Natural killer cell (primary cell): Measurements from ENCODE around the gene KCNC1. TPM values are rescaled to one million over a fixed set of nuclear protein-coding genes. Genes with fewer than 3 reads are reported as not detected.

Experiments used
- ATAC-seq, 3 donors: fragments of 150-1000 bp in 2 of 3; fragments of 200-7000 bp in 1 of 3; cut with Tn5 transposase; 1 replicate in 1 of 3; 2 replicates in 2 of 3; pipeline ENCODE4 v1.10.0; 2021; ENCODE audit warnings: mild to moderate bottlenecking in 2 of 3, moderate library complexity in 2 of 3
- DNase-seq, 2 donors: peaks; one replicate each; pipeline versions ENCODE4 v3.0.0 to v3.0.0-alpha.2; 2013 to 2021; ENCODE audit warnings: mixed read lengths in 1 of 2
- H3K27ac ChIP-seq: one replicate; pipeline ENCODE4 v1.5.1; 2013; ENCODE audit warnings: mild to moderate bottlenecking, low read length
- H3K27me3 ChIP-seq: one replicate; pipeline ENCODE4 v1.6.1; 2013; ENCODE audit warnings: low read length; ENCODE audit not compliant: control insufficient read depth, insufficient read depth
- H3K36me3 ChIP-seq: one replicate; pipeline ENCODE4 v1.6.1; 2013; ENCODE audit warnings: low read length; ENCODE audit not compliant: control insufficient read depth, insufficient read depth
- H3K4me1 ChIP-seq: one replicate; pipeline ENCODE4 v1.6.1; 2013; ENCODE audit warnings: low read length; ENCODE audit not compliant: control insufficient read depth, insufficient read depth
- H3K4me3 ChIP-seq: one replicate; pipeline ENCODE4 v1.5.1; 2013; ENCODE audit warnings: low read length
- H3K9me3 ChIP-seq: one replicate; pipeline ENCODE4 v1.6.1; 2013; ENCODE audit warnings: low read length; ENCODE audit not compliant: control insufficient read depth, insufficient read depth
- H3K27ac Mint-ChIP-seq, 2 donors: one replicate each; pipeline ENCODE4 v1.8.0; 2022; ENCODE audit warnings: mild to moderate bottlenecking in 2 of 2, mixed read lengths in 2 of 2, moderate library complexity in 1 of 2
- H3K27me3 Mint-ChIP-seq, 2 donors: one replicate each; pipeline ENCODE4 v1.8.0; 2022; ENCODE audit warnings: low read depth in 2 of 2, mixed read lengths in 2 of 2
- H3K36me3 Mint-ChIP-seq: one replicate; pipeline ENCODE4 v1.8.0; 2022; ENCODE audit warnings: mixed read lengths
- H3K4me1 Mint-ChIP-seq, 2 donors: one replicate each; pipeline ENCODE4 v1.8.0; 2022; ENCODE audit warnings: mixed read lengths in 2 of 2
- H3K4me3 Mint-ChIP-seq: one replicate; pipeline ENCODE4 v1.8.0; 2022; ENCODE audit warnings: mild to moderate bottlenecking, moderate library complexity, mixed read lengths
- H3K9me3 Mint-ChIP-seq, 2 donors: one replicate each; pipeline ENCODE4 v1.8.0; 2022; ENCODE audit warnings: mixed read lengths in 2 of 2
- WGBS: methylation state at CpG from one replicate; pipeline ENCODE4 v1.1.7; 2013; ENCODE audit warnings: missing lambda C conversion rate; ENCODE audit not compliant: insufficient coverage; 5-methylcytosine and 5-hydroxymethylcytosine counted together
- intact Hi-C: fragments of 100-400 bp; cut with micrococcal nuclease; formaldehyde crosslinking; loops from one replicate; pipeline ENCODE4 v1.14.2; 2022
- total RNA-seq, 4 donors: library from RNA; stranded (reverse); fragments of 120-200 nt in 1 of 4; gene quantifications; one replicate each; pipeline versions ENCODE4 v1.2.3 to v1.2.4, GENCODE V29; 2013 to 2022
- TF ChIP-seq, protein P1 (sequence below): fragments of 200-600 bp; IDR thresholded peaks from one replicate; pipeline ENCODE4 v1.8.0; 2022; ENCODE audit warnings: antibody characterized with exemption

Gene KCNC1
- total RNA-seq, 3 donors from 2014 or later (not counting 1 experiment from before 2014, with no cell fraction given): not detected

DNA sequence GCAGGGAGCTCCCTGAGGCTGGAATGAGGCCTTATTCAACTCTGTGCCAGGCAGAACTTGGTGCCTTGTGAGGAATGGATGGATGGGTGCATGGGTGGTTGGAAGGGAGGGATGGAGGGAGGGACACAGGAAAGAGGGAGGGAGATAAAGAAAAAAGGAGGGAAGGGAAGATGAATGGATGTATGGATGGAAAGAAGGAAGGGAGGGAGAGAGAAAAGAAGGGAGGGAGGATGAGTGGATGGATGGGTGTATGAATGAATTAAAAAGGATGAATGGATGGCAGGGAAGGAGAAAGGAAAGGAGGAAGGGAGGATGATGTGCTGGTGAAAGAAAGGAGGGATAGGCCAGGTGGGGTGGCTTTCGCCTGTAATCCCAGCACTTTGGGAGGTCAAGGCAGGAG, 34.6 kb downstream of the KCNC1 start:
- Histone ChIP-seq H3K9me3 (no peaks in the 10 kb centered on the region), H3K4me3 (no peak overlapping the region), H3K27me3 (no peaks in the 10 kb centered on the region), H3K36me3 (no peaks in the 10 kb centered on the region), H3K4me1 (no peaks in the 10 kb centered on the region), H3K27ac (no peak overlapping the region)
- H3K9me3 Mint-ChIP-seq: no peaks in the 10 kb centered on the region
- H3K27ac Mint-ChIP-seq: no peak overlapping the region
- H3K36me3 Mint-ChIP-seq: no peaks in the 10 kb centered on the region
- DNase-seq (no peak), ATAC-seq (no peak)
- no peak overlapping the region for H3K4me3 Mint-ChIP-seq
- H3K27me3 Mint-ChIP-seq: no peaks in the 10 kb centered on the region
- WGBS: 91% methylated on average over 1 of the region's 1 CpG
- no peaks in the 10 kb centered on the region for H3K4me1 Mint-ChIP-seq
- intact Hi-C loops: no loop called here
- TF ChIP-seq, protein P1, sequence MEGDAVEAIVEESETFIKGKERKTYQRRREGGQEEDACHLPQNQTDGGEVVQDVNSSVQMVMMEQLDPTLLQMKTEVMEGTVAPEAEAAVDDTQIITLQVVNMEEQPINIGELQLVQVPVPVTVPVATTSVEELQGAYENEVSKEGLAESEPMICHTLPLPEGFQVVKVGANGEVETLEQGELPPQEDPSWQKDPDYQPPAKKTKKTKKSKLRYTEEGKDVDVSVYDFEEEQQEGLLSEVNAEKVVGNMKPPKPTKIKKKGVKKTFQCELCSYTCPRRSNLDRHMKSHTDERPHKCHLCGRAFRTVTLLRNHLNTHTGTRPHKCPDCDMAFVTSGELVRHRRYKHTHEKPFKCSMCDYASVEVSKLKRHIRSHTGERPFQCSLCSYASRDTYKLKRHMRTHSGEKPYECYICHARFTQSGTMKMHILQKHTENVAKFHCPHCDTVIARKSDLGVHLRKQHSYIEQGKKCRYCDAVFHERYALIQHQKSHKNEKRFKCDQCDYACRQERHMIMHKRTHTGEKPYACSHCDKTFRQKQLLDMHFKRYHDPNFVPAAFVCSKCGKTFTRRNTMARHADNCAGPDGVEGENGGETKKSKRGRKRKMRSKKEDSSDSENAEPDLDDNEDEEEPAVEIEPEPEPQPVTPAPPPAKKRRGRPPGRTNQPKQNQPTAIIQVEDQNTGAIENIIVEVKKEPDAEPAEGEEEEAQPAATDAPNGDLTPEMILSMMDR: no peak

DNA sequence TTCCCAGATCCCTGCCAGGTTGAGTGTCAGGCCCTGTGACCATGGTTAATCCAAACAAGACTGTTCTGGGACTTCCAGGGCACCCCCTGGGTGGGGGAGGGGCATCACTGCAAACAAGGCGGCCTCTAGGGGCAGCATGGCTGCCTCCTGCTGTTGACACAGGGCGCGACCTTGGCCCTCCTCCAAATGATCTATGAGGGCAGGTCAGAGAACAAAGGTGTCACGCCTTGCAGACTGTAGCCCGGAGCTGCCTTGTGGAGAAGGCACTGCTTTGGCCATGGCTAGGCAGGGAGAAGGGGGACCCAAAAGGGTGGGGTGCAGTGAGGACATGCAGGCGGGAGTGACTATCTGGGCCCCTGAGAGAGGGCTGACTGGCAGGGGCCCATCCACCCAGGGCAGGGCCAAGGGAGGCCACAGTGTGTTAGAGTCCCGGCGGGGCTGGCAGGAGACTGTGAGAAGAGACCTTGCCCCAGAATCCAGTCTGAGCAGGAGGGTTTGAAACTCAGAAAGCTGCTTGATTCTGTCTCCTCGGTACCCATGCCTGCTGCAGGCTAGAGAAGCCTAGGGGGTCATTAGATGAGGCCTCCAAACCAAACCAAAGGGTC, 35.6 kb downstream of the KCNC1 start:
- H3K36me3 ChIP-seq: no peaks in the 10 kb centered on the region
- no peaks in the 10 kb centered on the region for H3K27me3 ChIP-seq
- Mint-ChIP-seq H3K9me3 (no peaks in the 10 kb centered on the region), H3K36me3 (no peaks in the 10 kb centered on the region), H3K27ac (no peak overlapping the region), H3K4me3 (no peak overlapping the region), H3K27me3 (no peaks in the 10 kb centered on the region), H3K4me1 (no peaks in the 10 kb centered on the region)
- ATAC-seq: no peak
- H3K4me1 ChIP-seq: no peaks in the 10 kb centered on the region
- TF ChIP-seq, protein P1: no peak
- DNase-seq: no peak
- no peak overlapping the region for H3K4me3 ChIP-seq
- intact Hi-C loops: no loop called here
- no peaks in the 10 kb centered on the region for H3K9me3 ChIP-seq
- H3K27ac ChIP-seq: no peak overlapping the region
- 88% methylated on average over 9 of the region's 9 CpGs for WGBS

DNA sequence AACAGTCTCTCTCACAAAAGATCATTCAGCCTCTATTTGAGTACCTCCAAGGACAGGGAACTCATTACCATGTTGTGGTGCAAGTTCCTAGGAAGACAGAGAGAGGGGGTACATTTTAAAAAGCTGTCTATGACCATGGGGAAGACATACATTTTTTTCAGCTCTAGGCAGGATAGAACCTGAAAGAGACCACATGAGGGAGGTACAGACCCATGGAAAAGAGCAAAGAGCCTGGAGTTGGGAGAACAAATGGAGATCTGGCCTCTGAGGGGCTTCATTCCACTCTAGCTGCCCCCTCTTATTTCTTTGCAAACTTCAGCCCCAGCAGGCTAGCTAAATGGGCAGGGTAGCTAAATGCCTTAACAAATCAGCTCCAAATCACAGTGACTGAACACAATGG, 36.3 kb downstream of the KCNC1 start:
- no peak for DNase-seq
- Mint-ChIP-seq H3K27me3 (no peaks in the 10 kb centered on the region), H3K9me3 (no peaks in the 10 kb centered on the region), H3K27ac (no peak overlapping the region), H3K4me3 (no peak overlapping the region), H3K36me3 (no peaks in the 10 kb centered on the region), H3K4me1 (no peaks in the 10 kb centered on the region)
- H3K27me3 ChIP-seq: no peaks in the 10 kb centered on the region
- no peak overlapping the region for H3K4me3 ChIP-seq
- no peaks in the 10 kb centered on the region for H3K4me1 ChIP-seq
- H3K9me3 ChIP-seq: no peaks in the 10 kb centered on the region
- ATAC-seq: no peak
- TF ChIP-seq, protein P1: no peak
- intact Hi-C loops: no loop called here
- H3K36me3 ChIP-seq: no peaks in the 10 kb centered on the region
- no peak overlapping the region for H3K27ac ChIP-seq

DNA sequence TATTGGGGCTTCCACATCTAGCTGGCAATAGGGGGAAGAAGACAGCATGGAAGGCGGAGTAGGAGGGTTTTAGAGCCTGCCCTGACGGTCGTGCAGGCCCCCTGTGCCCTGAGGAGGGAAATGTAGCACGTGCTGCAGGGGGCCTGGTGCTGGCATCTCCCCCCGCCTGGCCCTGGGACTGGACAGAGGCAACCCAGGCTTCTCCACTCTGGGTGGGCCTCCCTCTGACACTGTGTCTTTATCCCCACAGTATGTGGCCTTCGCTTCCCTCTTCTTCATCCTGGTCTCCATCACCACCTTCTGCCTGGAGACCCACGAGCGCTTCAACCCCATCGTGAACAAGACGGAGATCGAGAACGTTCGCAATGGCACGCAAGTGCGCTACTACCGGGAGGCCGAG, 36.8 kb downstream of the KCNC1 start:
- H3K36me3 ChIP-seq: no peaks in the 10 kb centered on the region
- WGBS: 91% methylated on average over 17 of the region's 17 CpGs
- no peaks in the 10 kb centered on the region for H3K27me3 ChIP-seq
- H3K4me1 ChIP-seq: no peaks in the 10 kb centered on the region
- intact Hi-C loops: no loop called here
- DNase-seq (no peak), ATAC-seq (no peak)
- H3K27ac ChIP-seq: no peak overlapping the region
- H3K4me3 ChIP-seq: no peak overlapping the region
- Mint-ChIP-seq H3K9me3 (no peaks in the 10 kb centered on the region), H3K27ac (no peak overlapping the region), H3K4me3 (no peak overlapping the region), H3K4me1 (no peaks in the 10 kb centered on the region), H3K27me3 (no peaks in the 10 kb centered on the region), H3K36me3 (no peaks in the 10 kb centered on the region)
- TF ChIP-seq, protein P1: no peak
- H3K9me3 ChIP-seq: no peaks in the 10 kb centered on the region
